K562 (cell line): ENCODE data around the gene SYNJ2. TPM values are rescaled to one million over a fixed set of nuclear protein-coding genes. Genes with fewer than 3 reads are reported as not detected.

Experiments used
- ATAC-seq: fragments of 200-7000 bp; cut with Tn5 transposase; 3 replicates; pipeline ENCODE4 v1.9.1; 2020; ENCODE audit warnings: moderate library complexity
- BruUV-seq: library from RNA; stranded (reverse); fragments of 400-500 nt; replicated peaks from 2 replicates; lab custom pipeline; 2021; lab: Mats Ljungman, UMichigan
- CTCF ChIA-PET: fragments of 300-600 bp; formaldehyde crosslinking; extraction: SDS; loops from one replicate; lab custom pipeline; 2021; ENCODE audit warnings: low intra/inter-chr PET ratio; lab: Yijun Ruan, JAX
- POLR2A ChIA-PET: fragments of 300-600, 350-650 bp; sonication (Branson Sonifier 250); formaldehyde crosslinking; extraction: SDS; loops from one replicate; lab custom pipeline; 2021; ENCODE audit warnings: antibody characterized with exemption, inconsistent platforms; lab: Yijun Ruan, JAX
- DNase-seq, 4 experiments: peaks; one replicate each; pipeline versions ENCODE4 v3.0.0 to v3.0.0-alpha.2; 2011 to 2018; ENCODE audit warnings: low spot score in 3 of 4, mixed read lengths in 3 of 4; ENCODE audit errors: extremely low read depth in 1 of 4
- FAIRE-seq: peaks from 2 replicates; lab custom pipeline; 2011; peaks lifted over from hg19 to GRCh38; lab: Jason Lieb, UNC
- H2AFZ ChIP-seq: 2 replicates; pipeline ENCODE4 v1.6.0; 2011; ENCODE audit warnings: low read depth, low read length, control low read depth, inconsistent platforms
- H3K27ac ChIP-seq: fragments of 200-600 bp; 3 replicates; pipeline ENCODE4 v1.8.0; 2011; ENCODE audit warnings: low read depth, mild to moderate bottlenecking, control low read depth, inconsistent platforms, low read length, moderate library complexity, mixed read lengths; ENCODE audit errors: extremely low read depth
- H3K27me3 ChIP-seq, 2 experiments: fragments of 300-600 bp in 1 of 2; 2 replicates in 1 of 2; 3 replicates in 1 of 2; pipeline versions ENCODE4 v1.6.0 to v1.8.0; 2011; ENCODE audit warnings: inconsistent platforms in 2 of 2, low read length in 2 of 2, mild to moderate bottlenecking in 1 of 2, mixed read lengths in 1 of 2, moderate library complexity in 1 of 2; ENCODE audit not compliant: control insufficient read depth in 2 of 2, insufficient read depth in 2 of 2
- H3K36me3 ChIP-seq: fragments of 300-600 bp; 3 replicates; pipeline ENCODE4 v1.8.0; 2011; ENCODE audit warnings: mild to moderate bottlenecking, low read length, inconsistent platforms; ENCODE audit not compliant: control insufficient read depth, insufficient read depth
- H3K4me1 ChIP-seq, 2 experiments: fragments of 200-600 bp in 1 of 2; replicated peaks in 1 of 2; 2 replicates in 1 of 2; 3 replicates in 1 of 2; pipeline versions ENCODE4 v1.5.1 to v1.8.0; 2011; ENCODE audit warnings: inconsistent platforms in 2 of 2, low read length in 2 of 2, mild to moderate bottlenecking in 1 of 2, mixed read lengths in 1 of 2, moderate library complexity in 1 of 2; ENCODE audit not compliant: control insufficient read depth in 2 of 2, insufficient read depth in 2 of 2
- H3K4me2 ChIP-seq: 2 replicates; pipeline ENCODE4 v1.6.1; 2011; ENCODE audit warnings: low read length, control low read depth, inconsistent platforms, mixed read lengths; ENCODE audit not compliant: insufficient read depth
- H3K4me3 ChIP-seq: fragments of 200-600 bp; sonication (generic), shearing (Covaris generic); 2 replicates; pipeline ENCODE4 v1.5.1; 2016; ENCODE audit warnings: control low read depth, inconsistent platforms
- H3K79me2 ChIP-seq: fragments of 200-600 bp; 3 replicates; pipeline ENCODE4 v1.8.0; 2011; ENCODE audit warnings: low read length, inconsistent platforms; ENCODE audit not compliant: control insufficient read depth, insufficient read depth
- H3K9ac ChIP-seq, 2 experiments: 2 replicates each; pipeline versions ENCODE4 v1.6.0 to v1.6.1; 2011; ENCODE audit warnings: low read depth in 2 of 2, low read length in 2 of 2, control low read depth in 1 of 2, inconsistent platforms in 1 of 2, mild to moderate bottlenecking in 1 of 2, mixed read lengths in 1 of 2; ENCODE audit not compliant: insufficient read depth in 1 of 2
- H3K9me1 ChIP-seq: one replicate; pipeline ENCODE4 v1.6.0; 2011; ENCODE audit warnings: inconsistent platforms, mild to moderate bottlenecking, low read length, moderate library complexity; ENCODE audit not compliant: control insufficient read depth, insufficient read depth
- H3K9me3 ChIP-seq: replicated peaks from 2 replicates; pipeline ENCODE4 v1.5.1; 2011; ENCODE audit warnings: low read depth, low read length, inconsistent platforms; ENCODE audit not compliant: control insufficient read depth, insufficient read depth
- H4K20me1 ChIP-seq: replicated peaks from 2 replicates; pipeline ENCODE4 v1.6.1; 2011; ENCODE audit warnings: low read length, inconsistent platforms, mixed read lengths; ENCODE audit not compliant: control insufficient read depth, insufficient read depth
- GATAD2A ChIP-seq: fragments of 450-650 bp; IDR thresholded peaks from 2 replicates; pipeline ENCODE4 v1.6.1; 2017
- MCM5 ChIP-seq: fragments of 450-650 bp; IDR thresholded peaks from 2 replicates; pipeline ENCODE4 v1.6.1; 2016; ENCODE audit warnings: low read depth
- PCBP1 ChIP-seq: fragments of 200-400 bp; formaldehyde crosslinking; IDR thresholded peaks from 2 replicates; pipeline ENCODE4 v1.6.1; 2018; ENCODE audit warnings: mild to moderate bottlenecking, low read depth, low read length; ENCODE audit not compliant: poor library complexity, severe bottlenecking
- PCBP2 ChIP-seq: fragments of 200-400 bp; formaldehyde crosslinking; IDR thresholded peaks from 2 replicates; pipeline ENCODE4 v1.6.1; 2018; ENCODE audit warnings: low read length, low read depth, mild to moderate bottlenecking, moderate library complexity; ENCODE audit not compliant: poor library complexity, severe bottlenecking
- POLR2G ChIP-seq: fragments of 200-400 bp; formaldehyde crosslinking; IDR thresholded peaks from 2 replicates; pipeline ENCODE4 v1.6.1; 2017; ENCODE audit warnings: low read depth, mild to moderate bottlenecking, antibody characterized with exemption, low read length, moderate library complexity
- ZSCAN29 ChIP-seq: fragments of 450-650 bp; IDR thresholded peaks from 2 replicates; pipeline ENCODE4 v1.6.1; 2017
- WGBS: fragments of 100-300 bp; shearing (Covaris generic); methylation state at CpG from one replicate; pipeline ENCODE4 v1.1.6; 2016; ENCODE audit warnings: low coverage, mixed read lengths; ENCODE audit not compliant: insufficient coverage; ENCODE audit errors: missing lambda C conversion rate; 5-methylcytosine and 5-hydroxymethylcytosine counted together
- in situ Hi-C: fragments of 300-500 bp; cut with MboI; formaldehyde crosslinking; loops from 4 replicates; pipeline ENCODE4 v1.15.0; 2018; ENCODE audit warnings: inconsistent platforms, mixed read lengths
- intact Hi-C: fragments of 100-400 bp; cut with micrococcal nuclease; formaldehyde crosslinking; loops from 2 replicates; pipeline ENCODE4 v1.14.2; 2022
- polyA plus RNA-seq, 8 experiments: library from polyadenylated mRNA; depleted of rRNA in 4 of 8; stranded (reverse) in 5 of 8; unstranded in 3 of 8; fragments of >200 nt; fragmentation: Nextera tagmentation in 2 of 8; fragmentation: Illumina TruSeq in 1 of 8; extraction: Ambion mirVana in 2 of 8; extraction: Trizol in 1 of 8; gene quantifications; 2 replicates each; pipeline versions ENCODE4 v1.2.1 to v1.2.3, GENCODE V29; 2011 to 2014; ENCODE audit warnings: inconsistent platforms in 1 of 8, missing spikeins in 1 of 8
- total RNA-seq, 7 experiments: library from RNA; depleted of rRNA in 6 of 7; stranded (reverse); fragments of >200 nt in 6 of 7; fragmentation: Illumina TruSeq in 2 of 7; extraction: Trizol in 2 of 7; gene quantifications; 2 replicates each; pipeline versions ENCODE4 v1.2.1 to v1.2.3, GENCODE V29; 2011 to 2021; ENCODE audit warnings: low replicate concordance in 1 of 7
- TF ChIP-seq, protein P1 (sequence below), 2 experiments: IDR thresholded peaks; 2 replicates each; pipeline ENCODE4 v1.6.1; 2011; ENCODE audit warnings: borderline replicate concordance in 1 of 2, control low read depth in 1 of 2, low read depth in 1 of 2, low read length in 1 of 2, mild to moderate bottlenecking in 1 of 2, mixed read lengths in 1 of 2, moderate library complexity in 1 of 2; ENCODE audit not compliant: insufficient read depth in 1 of 2, insufficient read length in 1 of 2, poor library complexity in 1 of 2, severe bottlenecking in 1 of 2; ENCODE audit errors: extremely low read depth in 1 of 2

The SYNJ2 gene
- total and polyA plus RNA-seq, 9 of the 15 experiments (the other 6 are each of a cell fraction or from before 2014, with no cell fraction given): 3.0 to 27.7 (median 17.8) TPM

DNA sequence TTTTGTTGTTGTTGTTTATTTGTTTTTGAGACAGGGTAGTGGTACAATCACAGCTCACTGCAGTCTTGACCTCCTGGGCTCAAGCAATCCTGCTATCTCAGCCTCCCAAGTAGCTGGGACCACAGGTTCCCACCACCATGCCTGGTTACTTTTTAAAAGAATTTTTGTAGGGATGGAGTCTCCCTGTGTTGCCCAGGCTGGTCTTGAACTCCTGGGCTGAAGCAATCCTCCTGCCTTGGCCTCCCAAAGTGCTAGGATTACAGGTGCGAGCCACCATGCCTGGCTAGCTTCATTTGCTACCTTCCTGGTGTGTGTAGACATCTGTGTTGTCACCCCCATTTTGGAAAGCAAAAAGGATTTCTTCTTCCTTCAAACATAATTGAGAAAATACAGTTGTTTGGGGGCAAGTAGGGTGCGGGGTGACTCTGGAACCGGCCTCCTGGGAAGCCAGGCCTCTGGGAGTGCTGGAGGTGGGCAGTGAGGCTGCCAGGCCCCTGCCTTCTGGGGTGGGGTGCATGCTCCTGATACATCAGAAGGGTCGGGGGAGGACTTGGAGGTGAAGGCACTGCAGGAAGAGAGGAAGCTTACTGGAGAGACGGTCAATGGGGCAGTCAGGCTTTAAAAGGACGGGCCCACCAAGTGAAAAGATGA lies 28.4 kb downstream of the SYNJ2 start:
- intact Hi-C loops (no loop called here), in situ Hi-C loops (no loop called here)
- POLR2A ChIA-PET: interaction anchor here (0.5 to 0.8 kb wide), 2 partner anchors 9 to 672 kb away, joined by 3 to 5 read pairs; no protein-coding TSS in a partner anchor
- ATAC-seq (no peak), FAIRE-seq (no peak), DNase-seq (no peak)
- Histone ChIP-seq H3K27me3 (no peaks in the 10 kb centered on the region), H3K4me2 (no peak overlapping the region), H2AFZ (no peak overlapping the region), H3K9ac (peak overlapping the region in 1 of 2 experiments; percentile 68; a peak in 2 of 4 replicates), H3K36me3 (no peaks in the 10 kb centered on the region; the same call in 2 of the 3 replicates), H3K9me1 (peaks cover 3% of the 10 kb centered on the region), H4K20me1 (peaks cover 9% of the 10 kb centered on the region; the same call in 1 of the 2 replicates), H3K4me3 (no peak overlapping the region), H3K4me1 (peaks cover 30 to 32% of the 10 kb centered on the region in 2 experiments)
- WGBS: 83% methylated on average over 5 of the region's 6 CpGs
- CTCF ChIA-PET: no interaction called here
- no TSS peak for BruUV-seq
- TF ChIP-seq ZSCAN29: no peak
- TF ChIP-seq PCBP1: no peak
- no peak for TF ChIP-seq MCM5
- TF ChIP-seq, protein P1, sequence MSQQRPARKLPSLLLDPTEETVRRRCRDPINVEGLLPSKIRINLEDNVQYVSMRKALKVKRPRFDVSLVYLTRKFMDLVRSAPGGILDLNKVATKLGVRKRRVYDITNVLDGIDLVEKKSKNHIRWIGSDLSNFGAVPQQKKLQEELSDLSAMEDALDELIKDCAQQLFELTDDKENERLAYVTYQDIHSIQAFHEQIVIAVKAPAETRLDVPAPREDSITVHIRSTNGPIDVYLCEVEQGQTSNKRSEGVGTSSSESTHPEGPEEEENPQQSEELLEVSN (IDR thresholded peaks at IDR 0.05; ENCODE audit: borderline replicate concordance in 1 of 2, extremely low read depth in 1 of 2, insufficient read depth in 1 of 2, insufficient read length in 1 of 2, low read depth in 1 of 2, low read length in 1 of 2, poor library complexity in 1 of 2, severe bottlenecking in 1 of 2): no peak
- TF ChIP-seq GATAD2A: no peak
- no peak for TF ChIP-seq PCBP2
- no peak for TF ChIP-seq POLR2G
- TF ChIP-seq, all 486 proteins: peak for 0
- no peak overlapping the region for H3K27ac ChIP-seq
- peaks cover 45% of the 10 kb centered on the region for H3K79me2 ChIP-seq
- H3K9me3 ChIP-seq: no peaks in the 10 kb centered on the region
